Liver (tissue), 3 donors: ENCODE measurements around the gene NPY4R.
"Not testable (repeated sequence)": the region's sequence is repeated elsewhere in the genome, so short reads cannot be mapped to it uniquely, and the experiment has no call there.

Experiments
- CTCF ChIP-seq: fragments of 150-350 bp; IDR thresholded peaks from 2 replicates; pipeline ENCODE4 v1.5.1; 2017; ENCODE audit warnings: improper control_type of control experiment, low read depth, low read length; ENCODE audit not compliant: missing input control
- EGR1 ChIP-seq, 2 donors: IDR thresholded peaks; 2 replicates each; pipeline ENCODE4 v1.6.1; 2016 to 2018; ENCODE audit warnings: antibody characterized with exemption in 2 of 2, low read depth in 2 of 2
- TAF1 ChIP-seq: conservative IDR thresholded peaks from 2 replicates; pipeline ENCODE4 v1.6.1; 2016; ENCODE audit warnings: antibody characterized with exemption, mild to moderate bottlenecking
- donor health status: healthy.
- donor health status: healthy.

- not testable (repeated sequence) for TF ChIP-seq EGR1 (IDR thresholded peaks at IDR 0.05; ENCODE audit: low read depth in 2 of 2); CTCF; TAF1
These were observed 20.2 kb downstream of the NPY4R start for GRCh38 chr10:46445389-46446122.
